ENCODE results near the gene IFRD2.

DNA sequence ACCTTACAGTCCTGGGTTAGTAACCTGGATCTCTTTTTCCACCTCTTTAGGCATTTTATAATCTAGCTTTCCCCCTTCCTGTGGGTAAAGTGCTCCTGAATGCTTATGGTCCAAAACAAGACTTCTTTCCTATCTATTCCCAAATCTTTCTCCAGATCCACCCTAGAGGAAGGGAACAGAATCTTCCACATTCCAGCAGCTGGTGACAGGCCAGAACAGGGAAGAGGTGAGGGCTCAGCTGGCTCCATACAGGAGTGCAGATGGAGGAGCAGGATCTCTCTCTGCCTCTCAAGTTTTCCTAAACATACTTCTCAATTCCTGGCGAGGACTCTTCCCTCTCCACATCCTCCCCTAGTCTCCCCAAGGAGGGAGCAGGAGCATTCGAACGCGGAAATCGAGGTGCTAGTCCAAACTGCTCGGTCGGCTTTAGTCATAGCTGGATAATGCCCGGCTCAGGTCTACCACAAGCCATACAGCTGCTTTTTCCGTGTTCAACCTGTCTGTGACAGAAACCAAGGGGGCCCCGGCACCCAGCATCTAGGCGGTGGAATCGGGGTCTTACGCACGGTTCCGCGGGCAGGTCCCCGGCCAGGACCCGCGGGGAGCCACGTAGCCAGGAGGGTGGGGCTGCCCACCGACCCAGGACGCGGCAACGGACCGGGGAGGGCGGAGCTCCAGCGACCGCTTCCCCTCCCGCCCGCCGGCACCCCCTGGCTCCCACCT, 44.4 kb upstream of the IFRD2 start:
- TF ChIP-seq CTCF (IDR thresholded peaks at IDR 0.05), result no peak
- TF ChIP-seq POLR2A (IDR thresholded peaks at IDR 0.05), result no peak

All from testis (tissue), 2 donors.